ENCODE data around the gene TRIM71.
"Not testable (repeated sequence)": the region's sequence is repeated elsewhere in the genome, so short reads cannot be mapped to it uniquely, and the experiment has no call there.

Gene TRIM71

GRCh38 chr3:32844914-32845313 is 27.1 kb downstream of the TRIM71 start:
- Histone ChIP-seq H3K4me2 (ENCODE audit: low read length) (no peak overlapping the region), H4K20me1 (ENCODE audit: insufficient read depth, low read length) (no peaks in the 10 kb centered on the region), H3K79me2 (ENCODE audit: insufficient read depth, low read length) (no peaks in the 10 kb centered on the region), H3K4me3 (ENCODE audit: low read depth, low read length, poor library complexity, severe bottlenecking) (no peak overlapping the region), H3K27me3 (ENCODE audit: insufficient read depth, low read length) (no peaks in the 10 kb centered on the region), H2AFZ (ENCODE audit: low read length) (no peak overlapping the region), H3K9me3 (ENCODE audit: low read length) (no peaks in the 10 kb centered on the region), H3K27ac (ENCODE audit: low read depth, low read length, poor library complexity, severe bottlenecking) (no peak overlapping the region), H3K4me1 (ENCODE audit: insufficient read depth, low read length, severe bottlenecking) (no peaks in the 10 kb centered on the region), H3K9me2 (ENCODE audit: low read depth, low read length) (no peaks in the 10 kb centered on the region), H3K36me3 (ENCODE audit: insufficient read depth, low read length) (no peaks in the 10 kb centered on the region), H3K9ac (ENCODE audit: low read length) (no peak overlapping the region), H3F3A (ENCODE audit: insufficient read depth, low read length) (no peaks in the 10 kb centered on the region)
- no peak for TF ChIP-seq CTCF (IDR thresholded peaks at IDR 0.05; ENCODE audit: low read length)
- no peak for TF ChIP-seq EZH2 (IDR thresholded peaks at IDR 0.05; ENCODE audit: borderline replicate concordance, low read length)

- not testable (repeated sequence) for H3K9me3 ChIP-seq (ENCODE audit: low read length); H3K4me2 ChIP-seq (ENCODE audit: low read length); H3K9me2 ChIP-seq (ENCODE audit: low read depth, low read length); H3K27ac ChIP-seq (ENCODE audit: low read depth, low read length, poor library complexity, severe bottlenecking); H3K4me1 ChIP-seq (ENCODE audit: insufficient read depth, low read length, severe bottlenecking); H3F3A ChIP-seq (ENCODE audit: insufficient read depth, low read length); H3K79me2 ChIP-seq (ENCODE audit: insufficient read depth, low read length); H4K20me1 ChIP-seq (ENCODE audit: insufficient read depth, low read length); H3K9ac ChIP-seq (ENCODE audit: low read length); H3K27me3 ChIP-seq (ENCODE audit: insufficient read depth, low read length); H2AFZ ChIP-seq (ENCODE audit: low read length); H3K36me3 ChIP-seq (ENCODE audit: insufficient read depth, low read length); H3K4me3 ChIP-seq (ENCODE audit: low read depth, low read length, poor library complexity, severe bottlenecking)
Observed at GRCh38 chr3:32845546-32845945, 27.7 kb downstream of the TRIM71 start.

- not testable (repeated sequence) for H3K27ac ChIP-seq (ENCODE audit: low read depth, low read length, poor library complexity, severe bottlenecking); H3K4me3 ChIP-seq (ENCODE audit: low read depth, low read length, poor library complexity, severe bottlenecking); H3K9ac ChIP-seq (ENCODE audit: low read length); H3K79me2 ChIP-seq (ENCODE audit: insufficient read depth, low read length); H3F3A ChIP-seq (ENCODE audit: insufficient read depth, low read length); H3K27me3 ChIP-seq (ENCODE audit: insufficient read depth, low read length); H3K4me2 ChIP-seq (ENCODE audit: low read length); H4K20me1 ChIP-seq (ENCODE audit: insufficient read depth, low read length); H2AFZ ChIP-seq (ENCODE audit: low read length); H3K4me1 ChIP-seq (ENCODE audit: insufficient read depth, low read length, severe bottlenecking); H3K36me3 ChIP-seq (ENCODE audit: insufficient read depth, low read length); H3K9me2 ChIP-seq (ENCODE audit: low read depth, low read length); H3K9me3 ChIP-seq (ENCODE audit: low read length)
Observed at GRCh38 chr3:32847045-32847444, 29.2 kb downstream of the TRIM71 start.

- Histone ChIP-seq H3K4me1 (ENCODE audit: insufficient read depth, low read length, severe bottlenecking) (no peaks in the 10 kb centered on the region), H3K9me2 (ENCODE audit: low read depth, low read length) (no peaks in the 10 kb centered on the region), H3K4me3 (ENCODE audit: low read depth, low read length, poor library complexity, severe bottlenecking) (no peak overlapping the region), H3K27ac (ENCODE audit: low read depth, low read length, poor library complexity, severe bottlenecking) (no peak overlapping the region), H4K20me1 (ENCODE audit: insufficient read depth, low read length) (no peaks in the 10 kb centered on the region), H3K9me3 (ENCODE audit: low read length) (no peaks in the 10 kb centered on the region), H3K4me2 (ENCODE audit: low read length) (no peak overlapping the region), H3K9ac (ENCODE audit: low read length) (no peak overlapping the region), H3K79me2 (ENCODE audit: insufficient read depth, low read length) (no peaks in the 10 kb centered on the region), H3K36me3 (ENCODE audit: insufficient read depth, low read length) (no peaks in the 10 kb centered on the region), H3K27me3 (ENCODE audit: insufficient read depth, low read length) (no peaks in the 10 kb centered on the region), H3F3A (ENCODE audit: insufficient read depth, low read length) (no peaks in the 10 kb centered on the region), H2AFZ (ENCODE audit: low read length) (no peak overlapping the region)
- TF ChIP-seq CTCF (IDR thresholded peaks at IDR 0.05; ENCODE audit: low read length) (no peak), EZH2 (IDR thresholded peaks at IDR 0.05; ENCODE audit: borderline replicate concordance, low read length) (no peak)
Observed at GRCh38 chr3:32847528-32847927, 29.7 kb downstream of the TRIM71 start.
